Heart right ventricle (tissue), 16 donors: Measurements from ENCODE around the gene SPP1. TPM values are rescaled to one million over a fixed set of nuclear protein-coding genes. Genes with fewer than 3 reads are reported as not detected.
"Not testable (repeated sequence)": the region's sequence is repeated elsewhere in the genome, so short reads cannot be mapped to it uniquely, and the experiment has no call there.

Experiments
- ATAC-seq, 8 donors: fragments of 200-7000 bp; cut with Tn5 transposase; one replicate each; pipeline ENCODE4 v1.9.1; 2020; ENCODE audit warnings: mild to moderate bottlenecking in 8 of 8, moderate library complexity in 8 of 8, moderate number of reproducible peaks in 1 of 8
- DNase-seq, 2 donors: peaks; one replicate each; pipeline ENCODE4 v3.0.0-alpha.2; 2020
- H3K27ac ChIP-seq, 10 donors: fragments of 200-600 bp; sonication (generic) in 2 of 10; one replicate each; pipeline versions ENCODE4 v1.5.0 to v1.8.0; 2020 to 2022; ENCODE audit warnings: mild to moderate bottlenecking in 3 of 10
- H3K27me3 ChIP-seq, 7 donors: fragments of 200-600 bp; one replicate each; pipeline ENCODE4 v1.8.0; 2021 to 2022; ENCODE audit warnings: mild to moderate bottlenecking in 2 of 7
- H3K36me3 ChIP-seq, 9 donors: fragments of 200-600 bp; sonication (generic) in 1 of 9; one replicate each; pipeline versions ENCODE4 v1.5.0 to v1.8.0; 2020 to 2022; ENCODE audit warnings: mild to moderate bottlenecking in 2 of 9
- H3K4me1 ChIP-seq, 9 donors: fragments of 200-600 bp; sonication (generic) in 1 of 9; one replicate each; pipeline versions ENCODE4 v1.5.0 to v1.8.0; 2020 to 2022; ENCODE audit warnings: mild to moderate bottlenecking in 4 of 9
- H3K4me3 ChIP-seq, 10 donors: fragments of 200-600 bp; sonication (generic) in 2 of 10; one replicate each; pipeline versions ENCODE4 v1.5.0 to v1.8.0; 2020 to 2022; ENCODE audit warnings: mild to moderate bottlenecking in 7 of 10, moderate library complexity in 2 of 10
- H3K9me3 ChIP-seq, 11 donors: fragments of 200-600 bp in 10 of 11; sonication (generic) in 2 of 11; one replicate each; pipeline versions ENCODE4 v1.5.0 to v1.8.0; 2013 to 2022; ENCODE audit warnings: mild to moderate bottlenecking in 2 of 11, control low read depth in 1 of 11, moderate library complexity in 1 of 11
- whole genome bisulfite sequencing, 2 donors: extraction: QIAGEN DNeasy Blood & Tissue Kit; methylation state at CpG; one replicate each; pipeline ENCODE4 v1.1.7; 2013; ENCODE audit warnings: inconsistent platforms in 1 of 2; 5-methylcytosine and 5-hydroxymethylcytosine counted together
- intact Hi-C, 10 donors: fragments of 100-400 bp; cut with DNase I; formaldehyde crosslinking; loops; one replicate each; pipeline versions ENCODE4 v1.11.1 to v1.14.2; 2022
- polyA plus RNA-seq, 2 donors: library from polyadenylated mRNA; stranded (reverse); fragments of 200-250 nt; gene quantifications; one replicate each; pipeline ENCODE4 v1.2.3, GENCODE V29; 2013
- total RNA-seq, 10 donors: library from RNA; stranded (reverse); fragmentation: NEBNext Ultra II Directional in 3 of 10; extraction: Animal tissue kit (Norgen Biotek cat#: 25700) in 3 of 10; gene quantifications; one replicate each; pipeline versions ENCODE4 v1.2.1 to v1.2.4, GENCODE V29; 2021 to 2023
- TF ChIP-seq, protein P1 (sequence below), 9 donors: fragments of 200-600 bp; sonication (generic) in 2 of 9; IDR thresholded peaks; one replicate each; pipeline versions ENCODE4 v1.5.0 to v1.8.0; 2021 to 2022; ENCODE audit warnings: antibody characterized with exemption in 9 of 9, mild to moderate bottlenecking in 5 of 9, moderate library complexity in 1 of 9
- donor health status: Arrhythmogenic right ventricular cardiomyopathy.
- donor health status: ischemic (EF 13 %, LVEDD 7.1; RV severe dilation, severe dysfunction).
- donor health status: healthy with polysubstance abuse.
- donor health status: DM: no; HTN: yes; CAD: no.
- donor health status: DM: no; HTN: no; CAD: no.
- donor health status: ischemic (EF 25% LVEDD 6.9; RV normal size, moderate dysfunction).
- donor health status: ischemic (EF 25% LVEDD 5.7; RV mildly dilated, moderate dysfunction).
- donor health status: healthy.
- donor health status: DM: yes; HTN: yes; CAD: no.
- donor health status: Ischemic cardiomyopathy.
- donor health status: ischemic (EF 35%, LVEDD 5.7; RV mildly dilated, moderate dysfunction).
- donor health status: nonischemic (EF 11% LVEDD 7.7; RV severe dilation, severe dysfunction).
- donor health status: DM: yes; HTN: yes; CAD: no.
- donor health status: PGD.
- donor health status: ischemic (EF 29% LVEDD 5.4; RV normal size, mild dysfunction).
- donor health status: nonischemic (EF 23%, LVEDD 6.1; RV moderate dilation, normal function).

SPP1 gene
- total and polyA plus RNA-seq, 12 donors, result 1.2 to 246 (median 7.0) TPM

DNA sequence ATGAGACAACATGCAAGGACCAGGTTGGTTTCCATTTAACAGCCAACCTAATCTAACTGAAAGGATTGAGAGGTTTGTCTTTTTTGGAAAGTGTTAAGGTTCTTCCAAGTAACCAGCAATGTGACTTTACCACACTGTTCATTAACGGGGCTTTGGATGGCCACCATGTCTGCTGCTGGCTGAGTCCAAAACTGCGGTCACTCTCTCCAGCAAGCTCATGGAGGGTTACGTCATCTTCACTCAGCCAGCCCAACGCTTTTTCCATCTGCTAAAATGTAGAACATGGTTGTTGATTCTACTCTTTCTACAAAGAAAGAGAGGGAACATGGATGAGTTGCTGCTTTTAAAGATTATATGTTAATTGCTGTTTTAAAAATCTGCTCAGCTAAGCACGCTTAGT lies 43.0 kb downstream of the SPP1 start:
- Histone ChIP-seq H3K9me3 (no peaks in the 10 kb centered on the region), H3K27me3 (no peaks in the 10 kb centered on the region), H3K4me3 (no peak overlapping the region), H3K36me3 (peaks cover 0 to 39% (median 0%) of the 10 kb centered on the region in 9 donors), H3K27ac (peak overlapping the region; percentile 67 to 92 (median 79)), H3K4me1 (peaks cover 0 to 74% (median 40%) of the 10 kb centered on the region in 9 donors)
- WGBS, 2 donors, result 61 to 68% methylated on average over 5 of the region's 5 CpGs
- ATAC-seq (peak in 6 of 8 donors; percentile 53 to 75 (median 72)), DNase-seq (peak in 1 of 2 donors; percentile 54)
- intact Hi-C loops, result no loop called here
- TF ChIP-seq, protein P1, sequence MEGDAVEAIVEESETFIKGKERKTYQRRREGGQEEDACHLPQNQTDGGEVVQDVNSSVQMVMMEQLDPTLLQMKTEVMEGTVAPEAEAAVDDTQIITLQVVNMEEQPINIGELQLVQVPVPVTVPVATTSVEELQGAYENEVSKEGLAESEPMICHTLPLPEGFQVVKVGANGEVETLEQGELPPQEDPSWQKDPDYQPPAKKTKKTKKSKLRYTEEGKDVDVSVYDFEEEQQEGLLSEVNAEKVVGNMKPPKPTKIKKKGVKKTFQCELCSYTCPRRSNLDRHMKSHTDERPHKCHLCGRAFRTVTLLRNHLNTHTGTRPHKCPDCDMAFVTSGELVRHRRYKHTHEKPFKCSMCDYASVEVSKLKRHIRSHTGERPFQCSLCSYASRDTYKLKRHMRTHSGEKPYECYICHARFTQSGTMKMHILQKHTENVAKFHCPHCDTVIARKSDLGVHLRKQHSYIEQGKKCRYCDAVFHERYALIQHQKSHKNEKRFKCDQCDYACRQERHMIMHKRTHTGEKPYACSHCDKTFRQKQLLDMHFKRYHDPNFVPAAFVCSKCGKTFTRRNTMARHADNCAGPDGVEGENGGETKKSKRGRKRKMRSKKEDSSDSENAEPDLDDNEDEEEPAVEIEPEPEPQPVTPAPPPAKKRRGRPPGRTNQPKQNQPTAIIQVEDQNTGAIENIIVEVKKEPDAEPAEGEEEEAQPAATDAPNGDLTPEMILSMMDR (IDR thresholded peaks at IDR 0.05), result no peak

DNA sequence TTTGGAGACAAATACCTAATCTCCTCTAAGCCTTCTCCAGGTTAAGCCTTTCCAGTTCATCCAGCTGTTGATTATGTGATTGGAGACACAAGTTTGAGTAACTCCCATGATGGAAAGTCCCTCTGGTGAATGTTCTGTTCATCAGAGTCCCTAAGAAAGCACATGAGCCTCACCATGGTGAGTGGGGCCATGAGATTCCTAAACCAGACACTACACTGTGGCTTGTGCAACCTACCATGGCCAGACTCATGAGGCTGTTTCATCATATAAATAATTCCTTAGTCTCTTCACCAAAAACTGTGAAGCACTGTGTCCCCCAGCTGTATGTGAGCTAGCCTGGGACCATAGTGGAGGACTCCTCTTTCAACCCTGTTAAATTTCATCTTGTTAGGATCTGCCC lies 46.3 kb downstream of the SPP1 start:
- Histone ChIP-seq H3K9me3 (peaks cover 0 to 16% (median 2%) of the 10 kb centered on the region in 11 donors), H3K4me3 (no peak overlapping the region), H3K27ac (no peak overlapping the region), H3K27me3 (no peaks in the 10 kb centered on the region), H3K4me1 (peaks cover 0 to 45% (median 26%) of the 10 kb centered on the region in 9 donors), H3K36me3 (peaks cover 0 to 61% (median 11%) of the 10 kb centered on the region in 9 donors)
- DNase-seq, result no peak
- TF ChIP-seq, protein P1 (IDR thresholded peaks at IDR 0.05), result no peak
- intact Hi-C loops, result no loop called here
- no peak for ATAC-seq

DNA sequence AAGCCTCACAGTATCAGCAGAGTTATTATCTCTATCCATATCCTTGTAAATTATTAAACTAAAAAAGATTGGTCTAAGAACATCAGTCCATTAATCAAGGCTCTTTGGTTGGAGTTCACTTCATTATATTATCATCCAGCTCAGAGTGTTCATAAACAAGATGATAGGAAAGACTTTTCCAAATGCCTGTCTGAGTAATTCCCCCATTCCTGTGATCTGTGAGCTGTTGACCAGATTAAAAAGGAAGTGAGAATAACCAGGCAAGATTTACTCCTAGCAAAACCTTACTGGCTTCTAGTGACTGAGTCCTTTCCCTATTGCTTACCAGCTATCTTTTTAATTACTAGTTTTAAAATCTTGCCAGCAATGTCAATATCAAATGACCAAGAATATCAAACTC lies 46.8 kb downstream of the SPP1 start:
- H3K4me1 ChIP-seq, result peaks cover 0 to 40% (median 22%) of the 10 kb centered on the region in 9 donors
- DNase-seq, result no peak
- H3K27me3 ChIP-seq, result no peaks in the 10 kb centered on the region
- H3K4me3 ChIP-seq, result no peak overlapping the region
- TF ChIP-seq, protein P1 (IDR thresholded peaks at IDR 0.05), result no peak
- H3K27ac ChIP-seq, result peak overlapping the region in 1 of 10 donors; percentile 23
- peaks cover 0 to 65% (median 15%) of the 10 kb centered on the region in 9 donors for H3K36me3 ChIP-seq
- intact Hi-C loops, result no loop called here
- H3K9me3 ChIP-seq, result peaks cover 0 to 16% (median 2%) of the 10 kb centered on the region in 11 donors
- no peak for ATAC-seq

DNA sequence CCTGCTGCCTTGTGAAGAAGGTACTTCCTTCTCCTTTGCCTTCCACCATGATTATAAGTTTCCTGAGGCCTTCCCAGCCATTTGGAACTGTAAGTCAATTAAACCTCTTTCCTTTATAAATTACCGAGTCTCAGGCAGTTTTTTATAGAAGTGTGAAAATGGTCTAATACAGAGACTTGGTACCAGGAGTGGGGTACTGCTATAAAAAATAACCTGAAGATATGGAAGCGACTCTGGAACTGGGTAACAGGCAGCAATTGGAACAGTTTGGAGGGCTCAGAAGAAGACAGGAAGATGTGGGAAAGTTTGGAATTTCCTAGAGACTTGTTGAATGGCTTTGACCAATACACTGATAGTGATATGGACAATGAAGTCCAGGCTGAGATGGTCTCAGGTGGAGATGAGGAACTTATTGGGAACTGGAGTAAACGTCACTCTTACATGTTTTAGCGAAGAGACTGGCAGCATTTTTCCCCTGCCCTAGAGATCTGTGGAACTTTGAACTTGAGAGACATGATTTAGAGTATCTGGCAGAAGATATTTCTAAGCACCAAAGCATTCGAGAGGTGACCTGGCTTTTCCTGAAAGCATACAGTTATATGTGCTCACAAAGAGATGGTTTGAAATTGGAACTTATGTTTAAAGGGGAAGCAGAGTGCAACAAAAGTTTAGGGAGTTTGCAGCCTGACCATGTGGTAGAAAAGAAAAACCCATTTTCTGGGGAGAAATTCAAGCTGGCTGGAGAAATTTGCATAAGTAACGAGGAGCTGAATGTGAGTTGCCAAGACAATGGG lies 50.6 kb downstream of the SPP1 start:
- DNase-seq, result not testable (repeated sequence)
- peaks cover 0 to 31% (median 4%) of the 10 kb centered on the region in 9 donors for H3K4me1 ChIP-seq

More for the DNA sequence above, 50.6 kb downstream of the SPP1 start:
- Histone ChIP-seq H3K36me3 (peaks cover 0 to 63% (median 15%) of the 10 kb centered on the region in 9 donors), H3K9me3 (peaks cover 0 to 16% (median 2%) of the 10 kb centered on the region in 11 donors)
- ATAC-seq, intact Hi-C loops, H3K4me3 ChIP-seq, H3K27ac ChIP-seq, H3K27me3 ChIP-seq: not testable (repeated sequence)
- 95 to 99% methylated on average over 6 of the region's 6 CpGs for WGBS, 2 donors
